Natural killer cell (primary cell): Measurements from ENCODE around the gene DOCK2. TPM values are rescaled to one million over a fixed set of nuclear protein-coding genes. Genes with fewer than 3 reads are reported as not detected.
A peak's percentile ranks its signal among the peaks of the same experiment; 100 is the strongest.

Experiments used
- ATAC-seq, 3 donors: fragments of 150-1000 bp in 2 of 3; fragments of 200-7000 bp in 1 of 3; cut with Tn5 transposase; 1 replicate in 1 of 3; 2 replicates in 2 of 3; pipeline ENCODE4 v1.10.0; 2021; ENCODE audit warnings: mild to moderate bottlenecking in 2 of 3, moderate library complexity in 2 of 3
- DNase-seq, 2 donors: peaks; one replicate each; pipeline versions ENCODE4 v3.0.0 to v3.0.0-alpha.2; 2013 to 2021; ENCODE audit warnings: mixed read lengths in 1 of 2
- H3K27ac ChIP-seq: one replicate; pipeline ENCODE4 v1.5.1; 2013; ENCODE audit warnings: mild to moderate bottlenecking, low read length
- H3K27me3 ChIP-seq: one replicate; pipeline ENCODE4 v1.6.1; 2013; ENCODE audit warnings: low read length; ENCODE audit not compliant: control insufficient read depth, insufficient read depth
- H3K36me3 ChIP-seq: one replicate; pipeline ENCODE4 v1.6.1; 2013; ENCODE audit warnings: low read length; ENCODE audit not compliant: control insufficient read depth, insufficient read depth
- H3K4me1 ChIP-seq: one replicate; pipeline ENCODE4 v1.6.1; 2013; ENCODE audit warnings: low read length; ENCODE audit not compliant: control insufficient read depth, insufficient read depth
- H3K4me3 ChIP-seq: one replicate; pipeline ENCODE4 v1.5.1; 2013; ENCODE audit warnings: low read length
- H3K9me3 ChIP-seq: one replicate; pipeline ENCODE4 v1.6.1; 2013; ENCODE audit warnings: low read length; ENCODE audit not compliant: control insufficient read depth, insufficient read depth
- H3K27ac Mint-ChIP-seq, 2 donors: one replicate each; pipeline ENCODE4 v1.8.0; 2022; ENCODE audit warnings: mild to moderate bottlenecking in 2 of 2, mixed read lengths in 2 of 2, moderate library complexity in 1 of 2
- H3K27me3 Mint-ChIP-seq, 2 donors: one replicate each; pipeline ENCODE4 v1.8.0; 2022; ENCODE audit warnings: low read depth in 2 of 2, mixed read lengths in 2 of 2
- H3K36me3 Mint-ChIP-seq: one replicate; pipeline ENCODE4 v1.8.0; 2022; ENCODE audit warnings: mixed read lengths
- H3K4me1 Mint-ChIP-seq, 2 donors: one replicate each; pipeline ENCODE4 v1.8.0; 2022; ENCODE audit warnings: mixed read lengths in 2 of 2
- H3K4me3 Mint-ChIP-seq: one replicate; pipeline ENCODE4 v1.8.0; 2022; ENCODE audit warnings: mild to moderate bottlenecking, moderate library complexity, mixed read lengths
- H3K9me3 Mint-ChIP-seq, 2 donors: one replicate each; pipeline ENCODE4 v1.8.0; 2022; ENCODE audit warnings: mixed read lengths in 2 of 2
- CTCF ChIP-seq: fragments of 200-600 bp; IDR thresholded peaks from one replicate; pipeline ENCODE4 v1.8.0; 2022; ENCODE audit warnings: antibody characterized with exemption
- WGBS: methylation state at CpG from one replicate; pipeline ENCODE4 v1.1.7; 2013; ENCODE audit warnings: missing lambda C conversion rate; ENCODE audit not compliant: insufficient coverage; 5-methylcytosine and 5-hydroxymethylcytosine counted together
- intact Hi-C: fragments of 100-400 bp; cut with micrococcal nuclease; formaldehyde crosslinking; loops from one replicate; pipeline ENCODE4 v1.14.2; 2022
- total RNA-seq, 4 donors: library from RNA; stranded (reverse); fragments of 120-200 nt in 1 of 4; gene quantifications; one replicate each; pipeline versions ENCODE4 v1.2.3 to v1.2.4, GENCODE V29; 2013 to 2022

Gene DOCK2
- total RNA-seq, 3 donors from 2014 or later (not counting 1 experiment from before 2014, with no cell fraction given), result 317 to 361 (median 320) TPM

- H3K4me3 ChIP-seq, result no peak overlapping the region
- ATAC-seq (no peak), DNase-seq (no peak)
- H3K9me3 ChIP-seq, result no peaks in the 10 kb centered on the region
- H3K27me3 ChIP-seq, result no peaks in the 10 kb centered on the region
- Mint-ChIP-seq H3K4me3 (no peak overlapping the region), H3K9me3 (no peaks in the 10 kb centered on the region), H3K27me3 (no peaks in the 10 kb centered on the region), H3K36me3 (no peaks in the 10 kb centered on the region), H3K4me1 (peaks cover 35 to 45% of the 10 kb centered on the region in 2 donors), H3K27ac (no peak overlapping the region)
- H3K36me3 ChIP-seq, result peaks cover under 1% of the 10 kb centered on the region
- no peaks in the 10 kb centered on the region for H3K4me1 ChIP-seq
- H3K27ac ChIP-seq, result no peak overlapping the region
- intact Hi-C loops, result no loop called here
- WGBS, result 60% methylated on average over 1 of the region's 1 CpG
- TF ChIP-seq CTCF, result no peak
Observed at GRCh38 chr5:169921949-169922348, 284.9 kb downstream of the DOCK2 start.

GRCh38 chr5:169922474-169922873 lies 285.4 kb downstream of the DOCK2 start:
- Mint-ChIP-seq H3K27me3 (no peaks in the 10 kb centered on the region), H3K4me1 (peaks cover 37 to 45% of the 10 kb centered on the region in 2 donors), H3K9me3 (no peaks in the 10 kb centered on the region), H3K27ac (no peak overlapping the region), H3K4me3 (no peak overlapping the region), H3K36me3 (no peaks in the 10 kb centered on the region)
- no CpG with 5 or more reads among the region's 1 CpG for WGBS
- no peak for ATAC-seq
- H3K36me3 ChIP-seq, result no peaks in the 10 kb centered on the region
- H3K9me3 ChIP-seq, result no peaks in the 10 kb centered on the region
- H3K27ac ChIP-seq, result no peak overlapping the region
- no peak overlapping the region for H3K4me3 ChIP-seq
- intact Hi-C loops, result no loop called here
- H3K4me1 ChIP-seq, result no peaks in the 10 kb centered on the region
- no peak for TF ChIP-seq CTCF
- DNase-seq, result no peak
- H3K27me3 ChIP-seq, result no peaks in the 10 kb centered on the region

- Histone ChIP-seq H3K9me3 (no peaks in the 10 kb centered on the region), H3K4me1 (no peaks in the 10 kb centered on the region), H3K36me3 (no peaks in the 10 kb centered on the region), H3K4me3 (no peak overlapping the region), H3K27ac (no peak overlapping the region), H3K27me3 (no peaks in the 10 kb centered on the region)
- Mint-ChIP-seq H3K36me3 (no peaks in the 10 kb centered on the region), H3K4me1 (peaks cover 41 to 50% of the 10 kb centered on the region in 2 donors), H3K9me3 (no peaks in the 10 kb centered on the region), H3K27me3 (no peaks in the 10 kb centered on the region), H3K27ac (peak overlapping the region; percentile 39 to 43), H3K4me3 (no peak overlapping the region)
- ATAC-seq (no peak), DNase-seq (no peak)
- WGBS, result 100% methylated on average over 1 of the region's 1 CpG
- intact Hi-C loops, result no loop called here
- no peak for TF ChIP-seq CTCF
Observed at GRCh38 chr5:169923988-169924387, 286.9 kb downstream of the DOCK2 start.

- 91% methylated on average over 1 of the region's 1 CpG for WGBS
- H3K27ac ChIP-seq, result no peak overlapping the region
- H3K9me3 ChIP-seq, result no peaks in the 10 kb centered on the region
- Mint-ChIP-seq H3K9me3 (no peaks in the 10 kb centered on the region), H3K27me3 (no peaks in the 10 kb centered on the region), H3K4me1 (peaks cover 62 to 66% of the 10 kb centered on the region in 2 donors), H3K27ac (peak overlapping the region; percentile 0 to 52), H3K36me3 (no peaks in the 10 kb centered on the region), H3K4me3 (no peak overlapping the region)
- intact Hi-C loops, result no loop called here
- no peaks in the 10 kb centered on the region for H3K27me3 ChIP-seq
- DNase-seq (no peak), ATAC-seq (no peak)
- no peak overlapping the region for H3K4me3 ChIP-seq
- H3K4me1 ChIP-seq, result peaks cover 8% of the 10 kb centered on the region
- no peak for TF ChIP-seq CTCF
- peaks cover 4% of the 10 kb centered on the region for H3K36me3 ChIP-seq
Observed at GRCh38 chr5:169933127-169933526, 296.1 kb downstream of the DOCK2 start.
